Left ventricle myocardium inferior (tissue), 1 donor: ENCODE measurements around the gene ZNF8. TPM values are rescaled to one million over a fixed set of nuclear protein-coding genes. Genes with fewer than 3 reads are reported as not detected.

ENCODE experiments used
- DNase-seq: peaks from one replicate; pipeline ENCODE4 v3.0.0-alpha.2; 2020
- H3K27ac ChIP-seq: fragments of 200-600 bp; replicated peaks from 2 replicates; pipeline ENCODE4 v1.8.0; 2021
- H3K27me3 ChIP-seq: fragments of 200-600 bp; 2 replicates; pipeline ENCODE4 v1.8.0; 2021; ENCODE audit warnings: low read depth
- H3K36me3 ChIP-seq: fragments of 200-600 bp; 2 replicates; pipeline ENCODE4 v1.8.0; 2021
- H3K4me1 ChIP-seq: fragments of 200-600 bp; 2 replicates; pipeline ENCODE4 v1.8.0; 2021
- H3K4me3 ChIP-seq: fragments of 200-600 bp; 2 replicates; pipeline ENCODE4 v1.8.0; 2021; ENCODE audit warnings: mild to moderate bottlenecking, moderate library complexity
- H3K9me3 ChIP-seq: fragments of 200-600 bp; replicated peaks from 2 replicates; pipeline ENCODE4 v1.8.0; 2021
- CTCF ChIP-seq: fragments of 200-600 bp; IDR thresholded peaks from 2 replicates; pipeline ENCODE4 v1.8.0; 2021; ENCODE audit warnings: antibody characterized with exemption, mild to moderate bottlenecking, borderline replicate concordance
- intact Hi-C: fragments of 100-400 bp; cut with micrococcal nuclease; formaldehyde crosslinking; loops from one replicate; pipeline ENCODE4 v1.11.0; 2022
- total RNA-seq: library from RNA; stranded (reverse); fragmentation: NEBNext Ultra II Directional; extraction: Animal tissue kit (Norgen Biotek cat#: 25700); gene quantifications from one replicate; pipeline ENCODE4 v1.2.1, GENCODE V29; 2021
- donor health status: DM: no; HTN: yes; CAD: no; lungs with severe emphysema.

The ZNF8 gene
- total RNA-seq, 1 donor from 2014 or later, result 4.9 TPM

GRCh38 chr19:58315580-58315979 lies 36.8 kb downstream of the ZNF8 start:
- intact Hi-C loops, result no loop called here
- Histone ChIP-seq H3K27me3 (no peaks in the 10 kb centered on the region), H3K4me1 (peaks cover 2% of the 10 kb centered on the region), H3K36me3 (peaks cover 62% of the 10 kb centered on the region), H3K4me3 (no peak overlapping the region), H3K9me3 (no peaks in the 10 kb centered on the region), H3K27ac (no peak overlapping the region)
- DNase-seq, result no peak
- no peak for TF ChIP-seq CTCF

GRCh38 chr19:58317476-58318072 lies 38.8 kb downstream of the ZNF8 start:
- H3K36me3 ChIP-seq, result peaks cover 53% of the 10 kb centered on the region
- no peak for DNase-seq
- H3K27me3 ChIP-seq, result no peaks in the 10 kb centered on the region
- H3K4me3 ChIP-seq, result no peak overlapping the region
- H3K9me3 ChIP-seq, result no peaks in the 10 kb centered on the region
- no peak for TF ChIP-seq CTCF
- intact Hi-C loops, result no loop called here
- H3K27ac ChIP-seq, result no peak overlapping the region
- no peaks in the 10 kb centered on the region for H3K4me1 ChIP-seq

- peaks cover 48% of the 10 kb centered on the region for H3K36me3 ChIP-seq
- intact Hi-C loops, result no loop called here
- H3K4me1 ChIP-seq, result no peaks in the 10 kb centered on the region
- DNase-seq, result no peak
- H3K27me3 ChIP-seq, result no peaks in the 10 kb centered on the region
- H3K9me3 ChIP-seq, result no peaks in the 10 kb centered on the region
- TF ChIP-seq CTCF, result no peak
- no peak overlapping the region for H3K27ac ChIP-seq
- no peak overlapping the region for H3K4me3 ChIP-seq
Observed at GRCh38 chr19:58318297-58318696, 39.5 kb downstream of the ZNF8 start.

- H3K27ac ChIP-seq, result no peak overlapping the region
- intact Hi-C loops, result no loop called here
- H3K4me3 ChIP-seq, result no peak overlapping the region
- H3K4me1 ChIP-seq, result no peaks in the 10 kb centered on the region
- no peak for TF ChIP-seq CTCF
- H3K27me3 ChIP-seq, result no peaks in the 10 kb centered on the region
- no peaks in the 10 kb centered on the region for H3K9me3 ChIP-seq
- H3K36me3 ChIP-seq, result peaks cover 39% of the 10 kb centered on the region
- DNase-seq, result no peak
Observed at GRCh38 chr19:58319241-58319640, 40.5 kb downstream of the ZNF8 start.

GRCh38 chr19:58325311-58326022 lies 46.7 kb downstream of the ZNF8 start:
- intact Hi-C loops, result no loop called here
- H3K27me3 ChIP-seq, result no peaks in the 10 kb centered on the region
- H3K4me3 ChIP-seq, result peak overlapping the region; percentile 84
- no peak for TF ChIP-seq CTCF
- no peaks in the 10 kb centered on the region for H3K9me3 ChIP-seq
- H3K36me3 ChIP-seq, result peaks cover 9% of the 10 kb centered on the region
- DNase-seq, result no peak
- H3K4me1 ChIP-seq, result peaks cover 39% of the 10 kb centered on the region
- no peak overlapping the region for H3K27ac ChIP-seq
